ENCODE results near the gene FGF11. TPM values are rescaled to one million over a fixed set of nuclear protein-coding genes. Genes with fewer than 3 reads are reported as not detected.
A peak's percentile ranks its signal among the peaks of the same experiment; 100 is the strongest.

Gene FGF11
- total RNA-seq, 2 donors from 2014 or later = 4.0 to 8.8 TPM

- peaks cover 53% of the 10 kb centered on the region for H3K4me1 Mint-ChIP-seq
- 4% methylated on average over 24 to 37 of the region's 38 CpGs for WGBS, 2 experiments (ENCODE audit: insufficient coverage in 1 of 2, insufficient read length in 1 of 2)
Observed at GRCh38 chr17:7483255-7484066, 44.1 kb downstream of the FGF11 start.

GRCh38 chr17:7484067-7484918, 45.0 kb downstream of the FGF11 start, which contains the start of gene POLR2A:
Gene POLR2A (plus strand): TSS chr17:7484366.
- Histone ChIP-seq H3K9me3 (ENCODE audit: control insufficient read depth, low read length) (no peaks in the 10 kb centered on the region), H3K9ac (ENCODE audit: extremely low read depth, low read length, poor library complexity, severe bottlenecking) (peak within 1 kb of the TSS; percentile 99), H3K4me1 (ENCODE audit: control insufficient read depth, insufficient read depth, low read length) (peaks cover 2% of the 10 kb centered on the region), H3K27me3 (ENCODE audit: control insufficient read depth, insufficient read depth, low read length, poor library complexity, severe bottlenecking) (no peaks in the 10 kb centered on the region), H3K27ac (ENCODE audit: low read depth, low read length) (peak within 1 kb of the TSS; percentile 98), H3K36me3 (ENCODE audit: control insufficient read depth, insufficient read depth, low read length) (peaks cover 25% of the 10 kb centered on the region), H3K4me3 (ENCODE audit: low read length) (peak within 1 kb of the TSS; percentile 99)
- peak; percentile 100 for DNase-seq
- TF ChIP-seq, protein P1, sequence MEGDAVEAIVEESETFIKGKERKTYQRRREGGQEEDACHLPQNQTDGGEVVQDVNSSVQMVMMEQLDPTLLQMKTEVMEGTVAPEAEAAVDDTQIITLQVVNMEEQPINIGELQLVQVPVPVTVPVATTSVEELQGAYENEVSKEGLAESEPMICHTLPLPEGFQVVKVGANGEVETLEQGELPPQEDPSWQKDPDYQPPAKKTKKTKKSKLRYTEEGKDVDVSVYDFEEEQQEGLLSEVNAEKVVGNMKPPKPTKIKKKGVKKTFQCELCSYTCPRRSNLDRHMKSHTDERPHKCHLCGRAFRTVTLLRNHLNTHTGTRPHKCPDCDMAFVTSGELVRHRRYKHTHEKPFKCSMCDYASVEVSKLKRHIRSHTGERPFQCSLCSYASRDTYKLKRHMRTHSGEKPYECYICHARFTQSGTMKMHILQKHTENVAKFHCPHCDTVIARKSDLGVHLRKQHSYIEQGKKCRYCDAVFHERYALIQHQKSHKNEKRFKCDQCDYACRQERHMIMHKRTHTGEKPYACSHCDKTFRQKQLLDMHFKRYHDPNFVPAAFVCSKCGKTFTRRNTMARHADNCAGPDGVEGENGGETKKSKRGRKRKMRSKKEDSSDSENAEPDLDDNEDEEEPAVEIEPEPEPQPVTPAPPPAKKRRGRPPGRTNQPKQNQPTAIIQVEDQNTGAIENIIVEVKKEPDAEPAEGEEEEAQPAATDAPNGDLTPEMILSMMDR (conservative IDR thresholded peaks at IDR 0.05) = no peak
- 0% methylated on average over 22 to 62 of the region's 64 CpGs for WGBS, 2 experiments (ENCODE audit: insufficient coverage in 1 of 2, insufficient read length in 1 of 2)
- peak within 1 kb of the TSS; percentile 99 for H3K27ac Mint-ChIP-seq
- no peaks in the 10 kb centered on the region for H3K27me3 Mint-ChIP-seq (ENCODE audit: insufficient read depth)
- H3K4me1 Mint-ChIP-seq = peaks cover 53% of the 10 kb centered on the region
- H3K9me3 Mint-ChIP-seq = no peaks in the 10 kb centered on the region
- peaks cover 18% of the 10 kb centered on the region for H3K36me3 Mint-ChIP-seq (ENCODE audit: low read depth)
- peak within 1 kb of the TSS; percentile 88 for H3K4me3 Mint-ChIP-seq

More at GRCh38 chr17:7483255-7484066, 44.1 kb downstream of the FGF11 start:
- Histone ChIP-seq H3K36me3 (ENCODE audit: control insufficient read depth, insufficient read depth, low read length) (peaks cover 20% of the 10 kb centered on the region), H3K9ac (ENCODE audit: extremely low read depth, low read length, poor library complexity, severe bottlenecking) (peak overlapping the region; percentile 99), H3K27ac (ENCODE audit: low read depth, low read length) (peak overlapping the region; percentile 98), H3K4me1 (ENCODE audit: control insufficient read depth, insufficient read depth, low read length) (peaks cover 2% of the 10 kb centered on the region), H3K4me3 (ENCODE audit: low read length) (peak overlapping the region; percentile 99), H3K27me3 (ENCODE audit: control insufficient read depth, insufficient read depth, low read length, poor library complexity, severe bottlenecking) (no peaks in the 10 kb centered on the region), H3K9me3 (ENCODE audit: control insufficient read depth, low read length) (no peaks in the 10 kb centered on the region)
- peak; percentile 99 for DNase-seq
- Mint-ChIP-seq H3K27ac (peak overlapping the region; percentile 99), H3K4me3 (peak overlapping the region; percentile 88), H3K9me3 (no peaks in the 10 kb centered on the region), H3K36me3 (ENCODE audit: low read depth) (peaks cover 16% of the 10 kb centered on the region), H3K27me3 (ENCODE audit: insufficient read depth) (no peaks in the 10 kb centered on the region)
- TF ChIP-seq, protein P1 (conservative IDR thresholded peaks at IDR 0.05) = no peak

DNA sequence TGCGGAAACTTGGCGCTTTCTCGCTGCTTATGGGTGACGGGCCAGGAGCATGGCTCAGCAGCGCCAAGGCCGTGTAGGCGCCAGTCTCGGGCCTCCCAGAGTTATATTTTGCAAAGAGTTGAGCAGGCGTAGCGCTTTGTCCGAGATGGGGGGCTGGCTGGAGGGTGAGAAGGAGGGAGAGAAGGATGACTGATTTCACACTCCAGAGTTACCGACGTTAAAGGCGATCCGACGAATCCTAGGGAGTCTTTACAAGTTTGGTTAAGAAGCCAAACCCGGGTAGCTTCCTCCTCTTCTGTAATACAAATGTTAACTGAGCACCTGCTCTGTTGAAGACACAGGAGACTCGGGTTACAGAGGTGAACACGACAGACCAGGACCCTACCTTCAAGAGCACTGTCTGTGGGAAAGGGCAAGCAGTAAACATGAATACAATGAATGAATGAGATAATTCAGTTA, 45.6 kb downstream of the FGF11 start:
- H3K9ac ChIP-seq (ENCODE audit: extremely low read depth, low read length, poor library complexity, severe bottlenecking) = peak overlapping the region; percentile 99
- peak overlapping the region; percentile 88 for H3K4me3 Mint-ChIP-seq
- H3K27me3 ChIP-seq (ENCODE audit: control insufficient read depth, insufficient read depth, low read length, poor library complexity, severe bottlenecking) = no peaks in the 10 kb centered on the region
- H3K4me1 ChIP-seq (ENCODE audit: control insufficient read depth, insufficient read depth, low read length) = peaks cover 1% of the 10 kb centered on the region
- no peak for DNase-seq
- WGBS, 2 experiments (ENCODE audit: insufficient coverage in 1 of 2, insufficient read length in 1 of 2) = 0 to 1% methylated on average over 8 to 19 of the region's 19 CpGs
- TF ChIP-seq, protein P1 (conservative IDR thresholded peaks at IDR 0.05) = no peak
- no peaks in the 10 kb centered on the region for H3K9me3 ChIP-seq (ENCODE audit: control insufficient read depth, low read length)
- peaks cover 50% of the 10 kb centered on the region for H3K4me1 Mint-ChIP-seq
- no peaks in the 10 kb centered on the region for H3K27me3 Mint-ChIP-seq (ENCODE audit: insufficient read depth)
- peak overlapping the region; percentile 99 for H3K27ac Mint-ChIP-seq
- H3K27ac ChIP-seq (ENCODE audit: low read depth, low read length) = peak overlapping the region; percentile 54
- H3K9me3 Mint-ChIP-seq = no peaks in the 10 kb centered on the region
- peak overlapping the region; percentile 99 for H3K4me3 ChIP-seq (ENCODE audit: low read length)
- H3K36me3 ChIP-seq (ENCODE audit: control insufficient read depth, insufficient read depth, low read length) = peaks cover 29% of the 10 kb centered on the region
- H3K36me3 Mint-ChIP-seq (ENCODE audit: low read depth) = peaks cover 21% of the 10 kb centered on the region

Data from endodermal cell (in vitro differentiated cells).